GM21529 (cell line): ENCODE results near the gene UBTD2.
A peak's percentile ranks its signal among the peaks of the same experiment; 100 is the strongest.

ENCODE experiments used
- ATAC-seq: cut with Tn5 transposase; IDR thresholded peaks from one replicate; pipeline ENCODE4 v1.9.1; 2021; ENCODE audit not compliant: unreplicated experiment

UBTD2 gene

GRCh38 chr5:172173564-172174153 is 109.9 kb downstream of the UBTD2 start:
- ATAC-seq: no peak

GRCh38 chr5:172172912-172173563 is 110.5 kb downstream of the UBTD2 start:
- ATAC-seq: no peak

GRCh38 chr5:172171118-172171517 is 112.4 kb downstream of the UBTD2 start:
- ATAC-seq: no peak

DNA sequence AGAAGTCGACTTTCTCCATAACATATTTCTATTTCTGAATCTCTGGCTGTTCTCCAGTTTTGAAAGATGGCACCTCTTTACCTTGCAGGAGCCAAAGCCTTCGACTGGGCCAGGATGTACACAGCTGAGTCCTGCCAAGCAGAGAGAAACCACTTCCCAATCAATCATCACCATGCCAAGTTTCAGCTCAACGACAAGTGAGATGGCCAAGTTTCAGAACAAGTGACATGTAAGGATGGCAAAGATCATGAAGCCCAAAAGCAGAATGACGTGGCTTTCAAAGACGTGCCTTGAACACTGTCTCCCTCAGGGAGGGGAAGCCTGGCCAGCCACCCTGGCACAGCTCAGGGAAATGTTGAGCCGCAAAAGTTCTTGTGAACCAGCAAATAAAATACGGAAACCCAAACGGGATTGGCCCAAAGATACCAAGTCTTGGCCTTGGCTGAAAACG is 113.3 kb downstream of the UBTD2 start:
- no peak for ATAC-seq

GRCh38 chr5:172169216-172169615 is 114.3 kb downstream of the UBTD2 start:
- no peak for ATAC-seq

DNA sequence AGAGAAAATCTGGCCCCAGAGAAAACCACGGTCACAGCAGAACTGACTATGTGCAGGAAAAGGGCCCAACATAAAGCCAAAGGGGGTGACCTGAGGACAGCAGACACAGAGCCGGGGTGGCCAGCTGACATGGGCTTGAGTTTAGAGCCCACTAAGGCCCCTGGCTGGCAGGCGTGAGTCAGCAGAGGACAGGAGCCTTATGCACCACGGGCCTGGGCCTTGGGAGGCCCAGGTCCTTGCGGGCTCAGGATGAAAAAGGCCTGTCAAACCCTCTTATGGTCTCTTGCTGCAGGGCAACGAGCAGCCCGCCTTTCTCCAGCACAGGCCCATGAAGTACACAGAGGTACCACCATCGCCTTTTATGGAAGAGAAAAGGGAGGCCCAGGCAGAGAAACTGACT is 115.3 kb downstream of the UBTD2 start:
- ATAC-seq: no peak

GRCh38 chr5:172167895-172168294 is 115.7 kb downstream of the UBTD2 start:
- no peak for ATAC-seq

DNA sequence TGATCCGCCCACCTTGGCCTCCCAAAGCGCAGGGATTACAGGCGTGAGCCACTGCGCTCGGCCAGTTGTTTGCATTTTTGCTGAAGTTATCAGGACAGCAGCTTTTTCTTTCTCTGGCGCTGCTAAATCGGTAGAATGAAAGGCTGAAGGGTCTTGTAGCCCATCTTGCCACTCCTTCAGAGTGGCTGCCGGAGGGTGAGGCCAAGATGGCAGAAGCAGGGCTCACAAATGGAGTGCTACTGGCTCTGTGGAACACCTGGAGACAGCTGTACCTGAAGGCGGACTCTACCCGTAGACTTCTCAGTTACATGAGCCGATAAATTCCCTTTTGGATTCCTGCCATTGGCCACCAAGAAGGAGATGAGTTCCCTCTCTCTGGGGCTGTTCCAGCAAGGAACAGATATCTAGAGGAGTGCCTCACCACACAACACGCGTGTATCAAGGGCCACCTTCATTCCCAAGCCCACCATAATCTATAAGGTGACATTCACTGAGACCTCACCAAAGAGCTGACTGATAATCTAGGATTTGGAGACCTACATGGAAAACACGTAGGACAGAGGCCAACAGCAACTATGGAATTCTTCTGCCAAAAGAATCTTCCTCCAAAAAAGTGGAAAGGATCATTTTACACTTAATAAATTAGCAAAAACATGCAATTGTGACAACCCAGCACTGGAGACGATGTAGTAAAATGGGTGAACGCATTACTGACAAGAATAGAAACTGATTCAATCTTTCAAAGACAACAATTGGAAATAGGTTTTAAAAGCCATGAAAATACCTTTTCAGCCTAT is 117.3 kb downstream of the UBTD2 start:
- ATAC-seq: no peak

- ATAC-seq: peak; percentile 65
These were observed 118.1 kb downstream of the UBTD2 start for GRCh38 chr5:172165465-172165864.

GRCh38 chr5:172164769-172165212 is 118.8 kb downstream of the UBTD2 start:
- no peak for ATAC-seq

DNA sequence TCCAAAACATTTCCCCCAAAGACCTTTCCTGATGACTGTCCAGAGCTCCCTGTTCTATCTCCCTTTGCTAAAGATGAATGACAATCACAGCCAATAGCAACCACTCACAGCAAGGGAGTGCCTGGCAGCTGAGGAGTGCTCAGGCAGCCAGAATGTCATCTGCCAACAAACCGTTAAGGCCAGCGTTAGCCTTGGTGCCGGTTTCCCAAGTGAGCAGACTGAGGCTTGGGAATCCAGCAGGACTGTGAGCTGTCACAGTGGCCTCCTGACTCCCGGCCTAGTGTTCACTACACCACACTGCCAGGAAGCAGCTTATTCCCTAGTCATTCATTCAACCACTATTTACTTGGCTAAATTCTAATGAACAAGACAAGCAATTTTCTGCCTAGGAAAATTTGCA is 120.2 kb downstream of the UBTD2 start:
- ATAC-seq: no peak

DNA sequence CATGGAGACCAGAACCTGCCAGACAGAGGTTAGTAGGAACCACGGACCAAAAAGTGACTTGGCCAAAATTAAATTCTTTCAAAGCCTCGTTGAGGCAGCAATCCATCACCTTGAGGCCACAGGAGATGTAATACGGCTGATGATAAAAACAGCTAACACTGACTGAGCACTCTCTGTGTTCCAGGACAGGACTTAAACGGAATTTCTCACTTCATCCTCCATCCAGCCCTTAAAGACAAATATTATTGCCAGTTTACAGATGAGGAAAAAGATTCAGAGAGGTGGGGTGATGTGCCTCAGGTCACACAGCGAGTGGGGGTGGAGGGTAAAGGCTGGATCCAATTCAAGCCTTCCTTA is 120.6 kb downstream of the UBTD2 start:
- ATAC-seq: no peak

- ATAC-seq: no peak
These were observed 121.1 kb downstream of the UBTD2 start for GRCh38 chr5:172162323-172162986.

- ATAC-seq: no peak
These were observed 123.1 kb downstream of the UBTD2 start for GRCh38 chr5:172160506-172160905.
